ENCODE results near the gene ARHGAP27.

The ARHGAP27 gene

GRCh38 chr17:45374501-45374900, 58.2 kb downstream of the ARHGAP27 start:
- in situ Hi-C loops (cut with MboI; ENCODE audit: low sequenced_read_pairs) = no loop called here
- no peak for DNase-seq (ENCODE audit: low spot score in 2 of 2)
- Histone ChIP-seq H3K36me3 (replicated peaks) (no peaks in the 10 kb centered on the region), H3K27me3 (ENCODE audit: low read depth) (no peaks in the 10 kb centered on the region), H3K4me1 (peaks cover 11% of the 10 kb centered on the region), H3K4me3 (no peak overlapping the region), H3K9me3 (no peaks in the 10 kb centered on the region)

- H3K27me3 ChIP-seq (ENCODE audit: low read depth) = no peaks in the 10 kb centered on the region
- no peaks in the 10 kb centered on the region for H3K9me3 ChIP-seq
- no peak for DNase-seq (ENCODE audit: low spot score in 2 of 2)
- no peaks in the 10 kb centered on the region for H3K36me3 ChIP-seq (replicated peaks)
- peaks cover 11% of the 10 kb centered on the region for H3K4me1 ChIP-seq
- in situ Hi-C loops (cut with MboI; ENCODE audit: low sequenced_read_pairs) = no loop called here
- H3K4me3 ChIP-seq = no peak overlapping the region
These were observed 60.3 kb downstream of the ARHGAP27 start for GRCh38 chr17:45372325-45372869.

GRCh38 chr17:45371414-45372324, 61.0 kb downstream of the ARHGAP27 start:
- peak; percentile 34 to 77 for DNase-seq (ENCODE audit: low spot score in 2 of 2)
- Histone ChIP-seq H3K4me3 (no peak overlapping the region), H3K9me3 (no peaks in the 10 kb centered on the region), H3K4me1 (peaks cover 11% of the 10 kb centered on the region), H3K27me3 (ENCODE audit: low read depth) (no peaks in the 10 kb centered on the region), H3K36me3 (replicated peaks) (no peaks in the 10 kb centered on the region)
- in situ Hi-C loops (cut with MboI; ENCODE audit: low sequenced_read_pairs) = no loop called here

GRCh38 chr17:45370949-45371413, 61.7 kb downstream of the ARHGAP27 start:
- no peak for DNase-seq (ENCODE audit: low spot score in 2 of 2)
- Histone ChIP-seq H3K9me3 (no peaks in the 10 kb centered on the region), H3K36me3 (replicated peaks) (no peaks in the 10 kb centered on the region), H3K27me3 (ENCODE audit: low read depth) (no peaks in the 10 kb centered on the region), H3K4me3 (no peak overlapping the region), H3K4me1 (peaks cover 11% of the 10 kb centered on the region)
- in situ Hi-C loops (cut with MboI; ENCODE audit: low sequenced_read_pairs) = no loop called here

GRCh38 chr17:45369421-45369820, 63.2 kb downstream of the ARHGAP27 start:
- in situ Hi-C loops (cut with MboI; ENCODE audit: low sequenced_read_pairs) = no loop called here
- H3K27me3 ChIP-seq (ENCODE audit: low read depth) = no peaks in the 10 kb centered on the region
- H3K4me3 ChIP-seq = no peak overlapping the region
- no peaks in the 10 kb centered on the region for H3K36me3 ChIP-seq (replicated peaks)
- H3K9me3 ChIP-seq = no peaks in the 10 kb centered on the region
- H3K4me1 ChIP-seq = peaks cover 11% of the 10 kb centered on the region
- no peak for DNase-seq (ENCODE audit: low spot score in 2 of 2)

- no peak overlapping the region for H3K4me3 ChIP-seq
- no peaks in the 10 kb centered on the region for H3K9me3 ChIP-seq
- H3K36me3 ChIP-seq (replicated peaks) = no peaks in the 10 kb centered on the region
- in situ Hi-C loops (cut with MboI; ENCODE audit: low sequenced_read_pairs) = no loop called here
- no peaks in the 10 kb centered on the region for H3K27me3 ChIP-seq (ENCODE audit: low read depth)
- DNase-seq (ENCODE audit: low spot score in 2 of 2) = no peak
- peaks cover 11% of the 10 kb centered on the region for H3K4me1 ChIP-seq
These were observed 64.0 kb downstream of the ARHGAP27 start for GRCh38 chr17:45368651-45369050.

GRCh38 chr17:45367216-45367615, 65.5 kb downstream of the ARHGAP27 start:
- no peak for DNase-seq (ENCODE audit: low spot score in 2 of 2)
- Histone ChIP-seq H3K4me3 (no peak overlapping the region), H3K27me3 (ENCODE audit: low read depth) (no peaks in the 10 kb centered on the region; the same call in 1 of the 2 replicates), H3K36me3 (replicated peaks) (no peaks in the 10 kb centered on the region), H3K4me1 (peaks cover 11% of the 10 kb centered on the region), H3K9me3 (no peaks in the 10 kb centered on the region)
- in situ Hi-C loops (cut with MboI; ENCODE audit: low sequenced_read_pairs) = no loop called here

- DNase-seq (ENCODE audit: low spot score in 2 of 2) = no peak
- H3K36me3 ChIP-seq (replicated peaks) = no peaks in the 10 kb centered on the region
- in situ Hi-C loops (cut with MboI; ENCODE audit: low sequenced_read_pairs) = no loop called here
- no peak overlapping the region for H3K4me3 ChIP-seq
- peaks cover 4% of the 10 kb centered on the region for H3K27me3 ChIP-seq (ENCODE audit: low read depth)
- peaks cover 8% of the 10 kb centered on the region for H3K4me1 ChIP-seq
- H3K9me3 ChIP-seq = no peaks in the 10 kb centered on the region
These were observed 66.0 kb downstream of the ARHGAP27 start for GRCh38 chr17:45366691-45367090.

GRCh38 chr17:45366049-45366448, 66.6 kb downstream of the ARHGAP27 start:
- peaks cover 1% of the 10 kb centered on the region; the same call in 1 of the 2 replicates for H3K4me1 ChIP-seq
- no peak for DNase-seq (ENCODE audit: low spot score in 2 of 2)
- H3K36me3 ChIP-seq (replicated peaks) = no peaks in the 10 kb centered on the region
- H3K27me3 ChIP-seq (ENCODE audit: low read depth) = peaks cover 5% of the 10 kb centered on the region
- in situ Hi-C loops (cut with MboI; ENCODE audit: low sequenced_read_pairs) = no loop called here
- no peaks in the 10 kb centered on the region for H3K9me3 ChIP-seq
- H3K4me3 ChIP-seq = no peak overlapping the region

- H3K4me1 ChIP-seq = no peaks in the 10 kb centered on the region
- DNase-seq (ENCODE audit: low spot score in 2 of 2) = peak in 1 of 2 experiments; percentile 59
- no peak overlapping the region for H3K4me3 ChIP-seq
- peaks cover 5% of the 10 kb centered on the region for H3K27me3 ChIP-seq (ENCODE audit: low read depth)
- H3K9me3 ChIP-seq = no peaks in the 10 kb centered on the region
- in situ Hi-C loops (cut with MboI; ENCODE audit: low sequenced_read_pairs) = no loop called here
- no peaks in the 10 kb centered on the region for H3K36me3 ChIP-seq (replicated peaks)
These were observed 67.9 kb downstream of the ARHGAP27 start for GRCh38 chr17:45364531-45365390.

- no peaks in the 10 kb centered on the region for H3K36me3 ChIP-seq (replicated peaks)
- no peaks in the 10 kb centered on the region for H3K9me3 ChIP-seq
- no peak overlapping the region for H3K4me3 ChIP-seq
- in situ Hi-C loops (cut with MboI; ENCODE audit: low sequenced_read_pairs) = no loop called here
- H3K27me3 ChIP-seq (ENCODE audit: low read depth) = peaks cover 5% of the 10 kb centered on the region
- no peak for DNase-seq (ENCODE audit: low spot score in 2 of 2)
- no peaks in the 10 kb centered on the region for H3K4me1 ChIP-seq
These were observed 69.2 kb downstream of the ARHGAP27 start for GRCh38 chr17:45363498-45363897.

- DNase-seq (ENCODE audit: low spot score in 2 of 2) = no peak
- Histone ChIP-seq H3K36me3 (replicated peaks) (no peaks in the 10 kb centered on the region), H3K4me3 (no peak overlapping the region), H3K9me3 (no peaks in the 10 kb centered on the region), H3K4me1 (no peaks in the 10 kb centered on the region), H3K27me3 (ENCODE audit: low read depth) (peaks cover 8% of the 10 kb centered on the region)
- in situ Hi-C loops (cut with MboI; ENCODE audit: low sequenced_read_pairs) = no loop called here
These were observed 70.7 kb downstream of the ARHGAP27 start for GRCh38 chr17:45361976-45362375.

- in situ Hi-C loops (cut with MboI; ENCODE audit: low sequenced_read_pairs) = no loop called here
- Histone ChIP-seq H3K9me3 (no peaks in the 10 kb centered on the region), H3K4me1 (no peaks in the 10 kb centered on the region), H3K4me3 (no peak overlapping the region), H3K36me3 (replicated peaks) (no peaks in the 10 kb centered on the region), H3K27me3 (ENCODE audit: low read depth) (peaks cover 8% of the 10 kb centered on the region)
- DNase-seq (ENCODE audit: low spot score in 2 of 2) = no peak
These were observed 71.2 kb downstream of the ARHGAP27 start for GRCh38 chr17:45361451-45361850.
